Right lobe of liver (tissue), 4 donors: ENCODE results near the gene GTF2A1.

Experiments
- POLR2A ChIP-seq: fragments of 450-650 bp; IDR thresholded peaks from one replicate; pipeline ENCODE4 v1.6.1; 2017; ENCODE audit warnings: antibody characterized with exemption, mild to moderate bottlenecking
- TF ChIP-seq, protein P1 (sequence below), 4 donors: fragments of 200-600 bp in 3 of 4; fragments of 450-650 bp in 1 of 4; IDR thresholded peaks; one replicate each; pipeline versions ENCODE4 v1.5.1 to v1.8.0; 2016 to 2022; ENCODE audit warnings: antibody characterized with exemption in 4 of 4, mild to moderate bottlenecking in 2 of 4
- donor health status: DM: no; HTN: no; CAD: no.
- donor health status: DM: no; HTN: no; CAD: no.
- donor health status: DM: no; HTN: yes; CAD: no.

GRCh38 chr14:81220580-81220829 lies 254 bp downstream of the GTF2A1 start:
- TF ChIP-seq, protein P1, sequence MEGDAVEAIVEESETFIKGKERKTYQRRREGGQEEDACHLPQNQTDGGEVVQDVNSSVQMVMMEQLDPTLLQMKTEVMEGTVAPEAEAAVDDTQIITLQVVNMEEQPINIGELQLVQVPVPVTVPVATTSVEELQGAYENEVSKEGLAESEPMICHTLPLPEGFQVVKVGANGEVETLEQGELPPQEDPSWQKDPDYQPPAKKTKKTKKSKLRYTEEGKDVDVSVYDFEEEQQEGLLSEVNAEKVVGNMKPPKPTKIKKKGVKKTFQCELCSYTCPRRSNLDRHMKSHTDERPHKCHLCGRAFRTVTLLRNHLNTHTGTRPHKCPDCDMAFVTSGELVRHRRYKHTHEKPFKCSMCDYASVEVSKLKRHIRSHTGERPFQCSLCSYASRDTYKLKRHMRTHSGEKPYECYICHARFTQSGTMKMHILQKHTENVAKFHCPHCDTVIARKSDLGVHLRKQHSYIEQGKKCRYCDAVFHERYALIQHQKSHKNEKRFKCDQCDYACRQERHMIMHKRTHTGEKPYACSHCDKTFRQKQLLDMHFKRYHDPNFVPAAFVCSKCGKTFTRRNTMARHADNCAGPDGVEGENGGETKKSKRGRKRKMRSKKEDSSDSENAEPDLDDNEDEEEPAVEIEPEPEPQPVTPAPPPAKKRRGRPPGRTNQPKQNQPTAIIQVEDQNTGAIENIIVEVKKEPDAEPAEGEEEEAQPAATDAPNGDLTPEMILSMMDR (IDR thresholded peaks at IDR 0.05) = no peak
- TF ChIP-seq POLR2A = peak; percentile 94
